ENCODE data around the gene AK6. TPM values are rescaled to one million over a fixed set of nuclear protein-coding genes. Genes with fewer than 3 reads are reported as not detected.
A peak's percentile ranks its signal among the peaks of the same experiment; 100 is the strongest.

The AK6 gene
- 66.8 and 75.1 TPM in 2 replicates for total RNA-seq (2022)
- percentile 85 among the genes with signal in this experiment for Bru-seq, nascent RNA
- BruChase-seq, experiment 1, labeled RNA remaining after a 2-hour chase, result percentile 88 among the genes with signal in this experiment
- percentile 84 among the genes with signal in this experiment for BruChase-seq, experiment 2, labeled RNA remaining after a 6-hour chase
- long read RNA-seq, transcript AK6-202 (5 exons, 1,648 nt), result major isoform, 91 of 111 reads
- long read RNA-seq, transcript AK6-201 (5 exons, 1,183 nt), result minor isoform, 10 of 111 reads
- long read RNA-seq, partial matches to known transcripts, result 4 of 111 reads
- long read RNA-seq, other reads (novel, unspliced or antisense), result 6 of 111 reads

GRCh38 chr5:69369340-69370121, at the start of gene AK6, which contains the start of the genes RAD17 and TAF9:
Gene AK6, minus strand, starts transcription at chr5:69369520. Its CDS starts 30 bp downstream, at chr5:69369490.
Gene RAD17, plus strand, starts transcription at chr5:69369818. Its CDS starts 2,391 bp downstream, at chr5:69372209.
Gene TAF9, minus strand, starts transcription at chr5:69369520. Its CDS starts 3,783 bp downstream, at chr5:69365737.
- no peaks in the 10 kb centered on the region; the same call in 1 of the 2 replicates for H3K36me3 ChIP-seq (ENCODE audit: control insufficient read depth, insufficient read depth, low read length)
- ChIA-PET POLR2A (interaction anchor here (0.5 to 0.7 kb wide), 2 partner anchors 29 to 283 kb away, joined by 4 to 8 read pairs; no protein-coding TSS in a partner anchor), CTCF (no interaction called here)
- no peaks in the 10 kb centered on the region for H3K9me3 Mint-ChIP-seq (ENCODE audit: unreplicated experiment)
- peak within 1 kb of the TSS; percentile 99 for H3K27ac Mint-ChIP-seq (ENCODE audit: unreplicated experiment)
- intact Hi-C loops (cut with micrococcal nuclease; ENCODE audit: unreplicated experiment), result loop anchor here (1.0 to 5.0 kb wide), 4 partner anchors 48 to 327 kb away; partner anchors contain the start of genes CCNB1 and MARVELD2
- no peak for TF ChIP-seq CTCF (IDR thresholded peaks at IDR 0.05; ENCODE audit: insufficient read depth in 1 of 2, low read depth in 1 of 2, low read length in 1 of 2, severe bottlenecking in 1 of 2, unreplicated experiment in 1 of 2)
- H3K9me3 ChIP-seq, result no peaks in the 10 kb centered on the region
- peaks cover 8% of the 10 kb centered on the region for H3K4me1 Mint-ChIP-seq (ENCODE audit: low read depth, unreplicated experiment)
- H3K36me3 Mint-ChIP-seq (ENCODE audit: insufficient read depth, unreplicated experiment), result peaks cover 63% of the 10 kb centered on the region
- H3K4me3 ChIP-seq (ENCODE audit: low read depth, low read length), result peak within 1 kb of the TSS; percentile 67
- BruUV-seq (replicated peaks), result no TSS peak
- peaks cover 15% of the 10 kb centered on the region for H3K4me1 ChIP-seq
- no peaks in the 10 kb centered on the region for H3K27me3 Mint-ChIP-seq (ENCODE audit: insufficient read depth, unreplicated experiment)
- no peaks in the 10 kb centered on the region for H3K27me3 ChIP-seq (replicated peaks; ENCODE audit: control insufficient read depth, insufficient read depth, low read length)
- peak; percentile 94 to 95 for DNase-seq
- H3K4me3 Mint-ChIP-seq (ENCODE audit: unreplicated experiment), result peak within 1 kb of the TSS; percentile 90

GRCh38 chr5:69418554-69418953, 49.2 kb upstream of the AK6 start:
- CTCF ChIA-PET, result interaction anchor here (0.7 kb wide), 1 partner anchor 325 kb away, joined by 3 read pairs; no protein-coding TSS in a partner anchor
- peaks cover 9% of the 10 kb centered on the region for H3K9me3 Mint-ChIP-seq (ENCODE audit: unreplicated experiment)

More at GRCh38 chr5:69418554-69418953, 49.2 kb upstream of the AK6 start:
- peaks cover 3% of the 10 kb centered on the region; the same call in 1 of the 2 replicates for H3K36me3 ChIP-seq (ENCODE audit: control insufficient read depth, insufficient read depth, low read length)
- H3K9me3 ChIP-seq, result 0 out of 2 replicates have a peak, but pooled peaks cover 3% of the 10 kb centered on the region
- Mint-ChIP-seq H3K4me1 (ENCODE audit: low read depth, unreplicated experiment) (peaks cover 29% of the 10 kb centered on the region), H3K27ac (ENCODE audit: unreplicated experiment) (no peak overlapping the region), H3K36me3 (ENCODE audit: insufficient read depth, unreplicated experiment) (peaks cover 54% of the 10 kb centered on the region), H3K27me3 (ENCODE audit: insufficient read depth, unreplicated experiment) (no peaks in the 10 kb centered on the region), H3K4me3 (ENCODE audit: unreplicated experiment) (no peak overlapping the region)
- intact Hi-C loops (cut with micrococcal nuclease; ENCODE audit: unreplicated experiment), result loop anchor here (5.0 kb wide), 1 partner anchor 51 kb away; the partner anchor contains the start of genes AK6, RAD17 and TAF9
- H3K4me1 ChIP-seq, result peaks cover 9% of the 10 kb centered on the region
- DNase-seq, result no peak
- BruUV-seq (replicated peaks), result no TSS peak
- TF ChIP-seq CTCF (IDR thresholded peaks at IDR 0.05; ENCODE audit: insufficient read depth in 1 of 2, low read depth in 1 of 2, low read length in 1 of 2, severe bottlenecking in 1 of 2, unreplicated experiment in 1 of 2), result no peak
- no peaks in the 10 kb centered on the region for H3K27me3 ChIP-seq (replicated peaks; ENCODE audit: control insufficient read depth, insufficient read depth, low read length)
- no peak overlapping the region for H3K4me3 ChIP-seq (ENCODE audit: low read depth, low read length)
- POLR2A ChIA-PET, result no interaction called here
